Hepatocyte (in vitro differentiated cells): Measurements from ENCODE around the gene SBNO2.

Source experiments
- CTCF ChIP-seq: fragments of 200-600 bp; sonication (generic); IDR thresholded peaks from 2 replicates; pipeline ENCODE4 v1.5.1; 2016; ENCODE audit warnings: antibody characterized with exemption, mild to moderate bottlenecking; ENCODE audit not compliant: poor library complexity
- EZH2 ChIP-seq: fragments of 200-600 bp; sonication (generic); IDR thresholded peaks from 2 replicates; pipeline ENCODE4 v1.6.1; 2016; ENCODE audit warnings: antibody characterized with exemption, mild to moderate bottlenecking, borderline replicate concordance
- EZH2phosphoT487 ChIP-seq: fragments of 200-600 bp; sonication (generic); IDR thresholded peaks from one replicate; pipeline ENCODE4 v1.6.1; 2018; ENCODE audit warnings: antibody characterized with exemption, mild to moderate bottlenecking, low read depth, moderate library complexity; ENCODE audit not compliant: unreplicated experiment, severe bottlenecking

- TF ChIP-seq CTCF (no peak), EZH2 (no peak), EZH2phosphoT487 (no peak)
These were observed 43.3 kb upstream of the SBNO2 start for GRCh38 chr19:1217366-1217765.
